ENCODE measurements around the gene PDK2. TPM values are rescaled to one million over a fixed set of nuclear protein-coding genes. Genes with fewer than 3 reads are reported as not detected.
A peak's percentile ranks its signal among the peaks of the same experiment; 100 is the strongest.

PDK2 gene
- total RNA-seq, 1 experiment from 2014 or later, result 31.9 TPM

DNA sequence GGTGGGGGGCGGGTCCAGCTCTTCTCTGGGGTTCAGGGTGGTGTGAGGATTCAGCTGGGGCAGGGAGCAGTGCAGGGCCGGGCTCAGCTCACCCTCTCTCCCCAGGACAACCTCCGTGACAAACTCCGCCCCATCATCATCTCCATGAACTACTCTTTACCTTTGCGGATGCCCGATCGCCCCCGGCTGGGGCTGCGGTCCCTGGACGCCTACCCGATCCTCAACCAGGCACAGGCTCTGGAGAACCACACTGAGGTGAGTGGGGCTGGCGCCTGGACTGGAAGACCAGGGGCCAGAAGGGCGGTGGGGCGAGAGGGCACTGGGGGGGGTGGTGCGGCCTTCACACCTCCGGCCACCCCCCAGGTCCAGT is 18.9 kb upstream of the PDK2 start:
- Histone ChIP-seq H3K9me2 (replicated peaks; ENCODE audit: low read length) (no peaks in the 10 kb centered on the region), H3K9me3 (ENCODE audit: low read length) (no peaks in the 10 kb centered on the region), H3K79me2 (ENCODE audit: low read length) (peaks cover 12% of the 10 kb centered on the region), H3K4me3 (ENCODE audit: low read length) (no peak overlapping the region), H3K27me3 (ENCODE audit: low read length) (no peaks in the 10 kb centered on the region), H3K27ac (ENCODE audit: low read length) (no peak overlapping the region), H3F3A (ENCODE audit: low read length, unreplicated experiment) (peaks cover 8% of the 10 kb centered on the region), H3K4me1 (ENCODE audit: insufficient read depth, low read length) (no peaks in the 10 kb centered on the region), H3K9ac (ENCODE audit: low read length) (no peak overlapping the region), H3K4me2 (ENCODE audit: low read length) (no peak overlapping the region), H3K36me3 (ENCODE audit: low read depth, low read length) (peaks cover 98% of the 10 kb centered on the region), H4K20me1 (ENCODE audit: low read length) (0 out of 2 replicates have a peak, but pooled peaks cover 9% of the 10 kb centered on the region), H2AFZ (ENCODE audit: low read length) (no peak overlapping the region)
- ATAC-seq (no peak), DNase-seq (no peak)
- intact Hi-C loops (cut with micrococcal nuclease), result no loop called here
- ChIA-PET POLR2A (ENCODE audit: unreplicated experiment) (interaction anchor here (0.6 kb wide), 1 partner anchor 20 kb away, joined by 7 read pairs; the partner anchor contains the start of gene ITGA3), CTCF (no interaction called here)
- no TSS peak for BruUV-seq (replicated peaks)
- TF ChIP-seq EZH2 (IDR thresholded peaks at IDR 0.05; ENCODE audit: low read length, unreplicated experiment) (no peak), CTCF (conservative IDR thresholded peaks at IDR 0.05; ENCODE audit: low read depth, low read length) (no peak)

- H3K79me2 ChIP-seq (ENCODE audit: low read length), result peaks cover 9% of the 10 kb centered on the region
- DNase-seq (no peak), ATAC-seq (no peak)
- no peaks in the 10 kb centered on the region for H3K4me1 ChIP-seq (ENCODE audit: insufficient read depth, low read length)
- no peak overlapping the region for H3K4me2 ChIP-seq (ENCODE audit: low read length)
- H3K4me3 ChIP-seq (ENCODE audit: low read length), result no peak overlapping the region
- ChIA-PET CTCF (no interaction called here), POLR2A (ENCODE audit: unreplicated experiment) (interaction anchor here (0.6 kb wide), 1 partner anchor 21 kb away, joined by 7 read pairs; the partner anchor contains the start of gene ITGA3)
- H3K27ac ChIP-seq (ENCODE audit: low read length), result no peak overlapping the region
- intact Hi-C loops (cut with micrococcal nuclease), result no loop called here
- H3F3A ChIP-seq (ENCODE audit: low read length, unreplicated experiment), result peaks cover 8% of the 10 kb centered on the region
- H4K20me1 ChIP-seq (ENCODE audit: low read length), result 0 out of 2 replicates have a peak, but pooled peaks cover 9% of the 10 kb centered on the region
- no peaks in the 10 kb centered on the region for H3K9me2 ChIP-seq (replicated peaks; ENCODE audit: low read length)
- H3K36me3 ChIP-seq (ENCODE audit: low read depth, low read length), result peaks cover 98% of the 10 kb centered on the region
- H2AFZ ChIP-seq (ENCODE audit: low read length), result no peak overlapping the region
- BruUV-seq (replicated peaks), result no TSS peak
- no peaks in the 10 kb centered on the region for H3K9me3 ChIP-seq (ENCODE audit: low read length)
- TF ChIP-seq EZH2phosphoT487 (IDR thresholded peaks at IDR 0.05; ENCODE audit: borderline replicate concordance, low read length) (no peak), CTCF (conservative IDR thresholded peaks at IDR 0.05; ENCODE audit: low read depth, low read length) (no peak), EZH2 (IDR thresholded peaks at IDR 0.05; ENCODE audit: low read length, unreplicated experiment) (no peak)
- no peak overlapping the region for H3K9ac ChIP-seq (ENCODE audit: low read length)
- H3K27me3 ChIP-seq (ENCODE audit: low read length), result no peaks in the 10 kb centered on the region
These were observed 18.4 kb upstream of the PDK2 start for GRCh38 chr17:50076591-50077235.

DNA sequence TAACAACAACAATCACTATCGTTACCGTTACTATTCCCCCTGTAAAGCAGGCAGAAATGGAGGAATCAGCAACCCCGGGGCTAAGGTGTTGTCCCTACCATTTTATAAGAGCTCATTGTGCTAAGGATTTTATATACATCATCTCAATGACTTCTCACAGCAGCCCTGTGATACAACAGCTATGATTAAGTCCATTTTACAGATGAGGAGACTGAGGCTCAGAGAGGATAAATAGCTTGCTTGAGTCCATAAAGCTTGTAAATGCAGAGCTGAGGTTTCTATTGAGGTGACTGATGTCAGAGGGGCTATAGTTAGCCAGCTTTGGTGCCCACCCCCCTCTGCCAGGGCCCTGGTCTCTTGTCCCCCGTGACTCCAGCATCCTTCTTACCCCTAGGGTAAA is 16.7 kb upstream of the PDK2 start:
- intact Hi-C loops (cut with micrococcal nuclease), result no loop called here
- Histone ChIP-seq H4K20me1 (ENCODE audit: low read length) (0 out of 2 replicates have a peak, but pooled peaks cover 9% of the 10 kb centered on the region), H3K27me3 (ENCODE audit: low read length) (no peaks in the 10 kb centered on the region), H3K4me1 (ENCODE audit: insufficient read depth, low read length) (no peaks in the 10 kb centered on the region), H3K79me2 (ENCODE audit: low read length) (no peaks in the 10 kb centered on the region; the same call in 1 of the 2 replicates), H3F3A (ENCODE audit: low read length, unreplicated experiment) (peaks cover 16% of the 10 kb centered on the region), H2AFZ (ENCODE audit: low read length) (no peak overlapping the region), H3K9me3 (ENCODE audit: low read length) (no peaks in the 10 kb centered on the region), H3K4me3 (ENCODE audit: low read length) (no peak overlapping the region), H3K36me3 (ENCODE audit: low read depth, low read length) (peaks cover 96% of the 10 kb centered on the region), H3K27ac (ENCODE audit: low read length) (no peak overlapping the region), H3K9ac (ENCODE audit: low read length) (no peak overlapping the region), H3K9me2 (replicated peaks; ENCODE audit: low read length) (no peaks in the 10 kb centered on the region), H3K4me2 (ENCODE audit: low read length) (no peak overlapping the region)
- BruUV-seq (replicated peaks), result TSS peak; percentile 6
- POLR2A ChIA-PET (ENCODE audit: unreplicated experiment), result interaction anchor here (0.6 kb wide), 1 partner anchor 14 kb away, joined by 3 read pairs; no protein-coding TSS in a partner anchor
- no peak for DNase-seq
- no peak for ATAC-seq
- CTCF ChIA-PET, result no interaction called here
- TF ChIP-seq CTCF (conservative IDR thresholded peaks at IDR 0.05; ENCODE audit: low read depth, low read length) (no peak), EZH2phosphoT487 (IDR thresholded peaks at IDR 0.05; ENCODE audit: borderline replicate concordance, low read length) (no peak), EZH2 (IDR thresholded peaks at IDR 0.05; ENCODE audit: low read length, unreplicated experiment) (no peak)
